ENCODE data around the gene SSTR5.

Gene SSTR5

GRCh38 chr16:1056196-1056595, 16.4 kb upstream of the SSTR5 start:
- no peak for DNase-seq

- no peak for DNase-seq
These were observed 15.2 kb upstream of the SSTR5 start for GRCh38 chr16:1057252-1057932.

GRCh38 chr16:1058216-1058615, 14.3 kb upstream of the SSTR5 start:
- no peak for DNase-seq

- no peak for DNase-seq
These were observed 13.2 kb upstream of the SSTR5 start for GRCh38 chr16:1059310-1059709.

- no peak for DNase-seq
These were observed 11.9 kb upstream of the SSTR5 start for GRCh38 chr16:1060416-1061340.

GRCh38 chr16:1061769-1062505, 10.6 kb upstream of the SSTR5 start:
- DNase-seq = no peak

- no peak for DNase-seq
These were observed 9.7 kb upstream of the SSTR5 start for GRCh38 chr16:1062895-1063294.

GRCh38 chr16:1063728-1064127, 8.8 kb upstream of the SSTR5 start:
- DNase-seq = no peak

GRCh38 chr16:1065469-1066128, 6.9 kb upstream of the SSTR5 start:
- no peak for DNase-seq

- no peak for DNase-seq
These were observed 5.9 kb upstream of the SSTR5 start for GRCh38 chr16:1066584-1067172.

GRCh38 chr16:1067629-1068028, 4.9 kb upstream of the SSTR5 start:
- DNase-seq = no peak

GRCh38 chr16:1068451-1068850, 4.1 kb upstream of the SSTR5 start:
- DNase-seq = no peak

GRCh38 chr16:1069154-1069553, 3.4 kb upstream of the SSTR5 start:
- DNase-seq = no peak

GRCh38 chr16:1070084-1070863, 2.3 kb upstream of the SSTR5 start:
- no peak for DNase-seq

GRCh38 chr16:1070864-1071408, 1.6 kb upstream of the SSTR5 start:
- no peak for DNase-seq

GRCh38 chr16:1071561-1072225, 854 bp upstream of the SSTR5 start:
- no peak for DNase-seq

GRCh38 chr16:1073262-1073558, 663 bp downstream of the SSTR5 start:
- DNase-seq = no peak

- no peak for DNase-seq
These were observed 1.2 kb downstream of the SSTR5 start for GRCh38 chr16:1073566-1074378.

- no peak for DNase-seq
These were observed 1.8 kb downstream of the SSTR5 start for GRCh38 chr16:1074379-1074649.

GRCh38 chr16:1075546-1075945, 3.0 kb downstream of the SSTR5 start:
- no peak for DNase-seq

All from femur (tissue), 1 donor.